ENCODE results near the gene ZFHX3.
"Not testable (repeated sequence)": the region's sequence is repeated elsewhere in the genome, so short reads cannot be mapped to it uniquely, and the experiment has no call there.

The ZFHX3 gene

DNA sequence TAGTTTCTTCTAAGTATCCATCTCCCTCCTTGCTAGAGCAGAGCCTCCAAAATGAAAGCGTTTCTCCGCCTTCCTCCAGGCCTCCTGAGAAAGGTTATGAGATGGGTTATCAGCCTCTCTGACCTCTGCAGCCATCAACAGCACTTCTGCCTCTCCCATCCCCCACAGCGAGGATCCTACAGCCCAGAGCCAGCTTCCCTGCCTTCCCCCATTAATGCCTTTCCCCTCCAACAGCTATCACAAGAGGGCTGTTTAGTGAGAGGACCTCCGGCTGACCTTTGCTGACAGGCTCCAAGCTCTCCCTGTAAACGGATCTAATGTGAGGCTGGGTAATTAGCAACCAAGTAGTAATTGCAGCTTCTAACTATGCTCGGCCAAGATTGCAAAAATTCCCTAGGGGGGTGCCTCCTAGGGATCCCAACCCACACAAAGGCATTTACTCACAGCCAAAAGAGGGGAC lies 55.8 kb downstream of the ZFHX3 start:
- FAIRE-seq, result no peak

- FAIRE-seq, result no peak
These were observed 56.3 kb downstream of the ZFHX3 start for GRCh38 chr16:72991644-72992043.

DNA sequence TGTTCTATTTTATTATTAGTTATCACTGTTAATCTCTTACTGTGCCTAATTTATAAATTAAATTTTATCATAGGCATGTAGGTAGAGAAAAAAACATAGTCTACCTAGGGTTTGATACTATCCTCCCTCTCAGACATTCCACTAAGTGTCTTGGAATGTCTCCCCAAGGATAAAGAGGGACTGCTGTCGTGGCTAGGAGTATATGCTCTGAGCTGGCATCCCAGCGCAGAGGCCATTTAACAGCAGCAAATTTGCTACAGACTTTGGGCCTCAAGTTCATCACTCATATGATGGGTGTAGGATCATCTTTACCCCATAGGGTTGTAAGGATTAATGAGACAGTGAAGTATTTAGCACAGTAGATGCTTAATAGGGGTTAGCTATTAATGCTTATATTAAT lies 56.7 kb downstream of the ZFHX3 start:
- no peak for FAIRE-seq

GRCh38 chr16:72990571-72990970 lies 57.4 kb downstream of the ZFHX3 start:
- FAIRE-seq, result no peak

DNA sequence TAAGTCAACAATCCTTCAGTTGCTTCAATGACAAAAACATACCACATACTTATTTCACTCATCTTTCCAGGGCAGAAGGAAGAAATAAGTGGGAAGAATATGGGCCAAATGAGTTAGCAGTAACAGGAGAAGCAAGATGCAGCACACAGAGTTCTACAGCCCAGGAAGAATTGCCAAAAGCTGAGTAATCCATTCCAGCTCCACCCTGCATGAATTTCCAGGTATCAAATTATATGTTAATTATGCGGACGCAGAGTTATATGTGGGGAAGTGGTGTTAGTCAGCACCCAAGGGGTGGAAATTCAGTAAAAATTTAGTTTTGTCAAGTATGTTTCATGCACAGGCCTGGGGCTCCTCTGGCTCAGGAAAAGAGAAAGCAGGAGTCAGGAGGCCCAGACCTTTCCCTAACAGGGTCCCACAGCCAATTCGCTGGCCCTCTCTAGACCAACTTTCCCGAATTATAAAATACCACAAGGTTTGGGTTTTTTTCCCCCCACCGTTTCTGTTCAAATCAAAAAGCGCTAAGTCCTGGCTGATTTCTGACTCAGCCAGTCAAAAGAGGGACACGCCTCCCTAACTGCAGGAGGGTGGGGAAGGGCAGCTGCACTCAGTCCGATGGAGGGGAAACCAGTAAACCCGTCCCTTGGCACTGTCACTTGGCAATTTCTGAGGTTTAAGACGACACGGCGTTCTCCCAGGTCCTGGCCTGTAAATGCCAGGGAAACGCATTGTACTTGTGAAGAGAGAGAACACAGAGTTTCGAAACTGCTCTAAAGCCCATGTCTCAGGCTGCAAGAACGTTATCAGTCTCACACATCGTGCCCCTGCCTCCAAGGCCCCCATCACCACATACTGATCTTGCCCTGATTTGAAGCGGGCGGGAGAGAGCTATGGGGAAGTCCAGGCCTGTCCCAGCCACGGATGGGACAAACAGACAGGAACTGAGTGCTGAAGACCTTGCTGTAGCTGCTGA lies 58.1 kb downstream of the ZFHX3 start:
- peak; percentile 97 for FAIRE-seq

GRCh38 chr16:72989203-72989578 lies 58.7 kb downstream of the ZFHX3 start:
- not testable (repeated sequence) for FAIRE-seq

- no peak for FAIRE-seq
These were observed 59.4 kb downstream of the ZFHX3 start for GRCh38 chr16:72988569-72988968.

DNA sequence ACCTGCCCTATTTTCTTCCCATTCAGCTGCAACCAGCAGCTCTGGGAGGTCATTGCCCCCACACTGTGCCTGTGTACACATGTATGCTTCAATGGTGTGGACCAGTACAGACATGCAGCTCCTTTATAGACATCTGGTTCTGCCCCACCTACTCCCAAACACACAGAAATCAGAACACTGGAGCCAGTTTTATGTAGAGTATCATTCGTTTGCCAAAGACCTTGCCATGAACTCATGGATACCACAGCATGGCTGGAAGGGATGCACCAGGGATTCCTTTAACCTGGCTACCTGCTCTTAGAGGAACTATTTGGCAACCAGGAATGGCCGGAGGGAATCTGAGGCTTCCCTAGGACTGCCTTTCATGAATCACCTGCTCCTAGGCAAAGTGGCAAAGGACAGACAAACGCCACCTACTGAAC lies 60.4 kb downstream of the ZFHX3 start:
- no peak for FAIRE-seq

DNA sequence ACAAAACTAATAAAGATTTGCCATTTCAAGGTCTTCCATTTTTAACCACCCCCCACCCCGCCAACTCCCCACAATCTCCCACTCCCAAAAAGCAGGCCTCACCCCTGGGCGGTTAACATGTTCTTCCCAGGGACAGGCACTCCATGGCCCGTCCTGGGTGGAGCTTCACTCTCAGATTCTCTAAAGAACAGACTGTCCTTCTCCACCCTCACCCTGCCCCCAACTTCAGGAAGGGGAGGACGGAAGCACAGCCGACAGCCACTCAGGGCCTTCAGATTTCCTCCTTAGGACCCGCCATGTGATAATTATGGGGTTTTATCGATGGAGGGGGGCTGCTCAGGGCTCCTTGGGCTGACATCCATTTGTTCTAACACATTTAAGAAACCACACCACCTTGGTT lies 61.9 kb downstream of the ZFHX3 start:
- no peak for FAIRE-seq

- FAIRE-seq, result no peak
These were observed 62.6 kb downstream of the ZFHX3 start for GRCh38 chr16:72985148-72985941.

GRCh38 chr16:72983728-72984350 lies 64.1 kb downstream of the ZFHX3 start:
- no peak for FAIRE-seq

- FAIRE-seq, result no peak
These were observed 64.7 kb downstream of the ZFHX3 start for GRCh38 chr16:72983241-72983640.

DNA sequence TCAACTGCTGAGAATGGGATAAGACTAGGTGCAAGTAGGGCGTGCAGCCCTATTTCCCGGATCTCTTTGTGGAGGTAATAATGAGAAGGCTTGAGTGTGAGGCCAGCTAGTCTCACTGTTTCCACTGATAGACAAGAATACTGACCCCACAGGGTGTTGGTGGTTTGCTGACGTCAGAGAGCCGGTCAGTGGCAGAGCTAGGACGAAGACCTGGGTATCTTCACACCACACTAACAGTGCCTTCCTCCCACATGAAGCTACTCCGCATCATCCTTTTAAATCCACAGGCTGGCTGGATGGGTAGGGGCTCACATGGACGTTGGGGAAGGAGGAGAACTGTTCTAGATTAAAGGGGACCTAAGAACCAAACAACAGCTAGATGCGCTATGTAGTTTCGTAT lies 68.0 kb downstream of the ZFHX3 start:
- FAIRE-seq, result no peak

DNA sequence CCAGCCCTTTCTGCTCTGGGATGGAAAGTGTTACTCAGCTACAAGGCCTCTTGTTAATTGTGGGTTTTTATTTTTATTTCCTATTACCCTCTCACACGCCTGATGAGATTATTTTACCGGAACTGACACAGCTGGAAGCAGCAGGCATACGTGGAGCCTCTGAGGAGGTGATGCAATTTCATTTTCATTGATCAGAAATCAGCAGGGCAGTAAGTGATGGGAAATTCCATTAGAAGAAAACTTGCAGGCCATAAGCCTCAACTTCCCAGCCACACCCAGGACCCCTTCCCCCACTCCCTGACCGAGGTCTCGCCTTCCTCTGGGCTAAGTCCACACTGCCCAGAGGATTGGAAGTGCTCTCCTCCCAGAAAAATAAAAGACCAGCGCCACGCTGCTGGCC lies 69.7 kb downstream of the ZFHX3 start:
- FAIRE-seq, result no peak

GRCh38 chr16:72977127-72977526 lies 70.8 kb downstream of the ZFHX3 start:
- FAIRE-seq, result no peak

DNA sequence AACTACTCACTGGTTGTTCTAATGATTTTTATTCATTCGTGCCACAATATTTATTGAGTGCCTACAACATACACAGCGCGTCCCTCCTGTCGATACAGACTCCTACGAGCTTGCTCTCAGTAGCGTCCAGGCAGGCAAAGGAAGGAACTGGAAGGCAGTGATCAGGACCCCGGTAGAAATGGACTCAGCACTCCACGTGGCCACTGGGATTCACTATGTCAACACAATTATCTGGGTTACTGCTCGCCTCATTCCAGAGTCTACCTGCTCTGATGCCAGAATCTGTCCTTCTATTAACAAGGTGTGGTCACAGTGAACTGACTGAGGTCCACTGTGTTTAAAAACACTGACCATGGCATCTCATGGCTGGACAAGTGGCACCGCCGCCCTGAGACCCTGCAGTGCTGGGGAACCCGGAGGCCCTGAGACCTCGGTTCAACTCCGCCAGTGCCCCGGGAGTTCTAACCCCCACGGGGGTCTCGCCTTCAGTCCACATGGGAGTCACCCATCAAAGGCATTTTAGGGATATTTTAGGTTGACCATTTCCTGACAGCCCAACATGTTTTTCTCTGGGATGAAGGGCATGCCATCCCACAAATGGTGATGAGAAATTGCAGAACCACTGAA lies 71.4 kb downstream of the ZFHX3 start:
- FAIRE-seq, result no peak

GRCh38 chr16:72975809-72976437 lies 72.0 kb downstream of the ZFHX3 start:
- no peak for FAIRE-seq

DNA sequence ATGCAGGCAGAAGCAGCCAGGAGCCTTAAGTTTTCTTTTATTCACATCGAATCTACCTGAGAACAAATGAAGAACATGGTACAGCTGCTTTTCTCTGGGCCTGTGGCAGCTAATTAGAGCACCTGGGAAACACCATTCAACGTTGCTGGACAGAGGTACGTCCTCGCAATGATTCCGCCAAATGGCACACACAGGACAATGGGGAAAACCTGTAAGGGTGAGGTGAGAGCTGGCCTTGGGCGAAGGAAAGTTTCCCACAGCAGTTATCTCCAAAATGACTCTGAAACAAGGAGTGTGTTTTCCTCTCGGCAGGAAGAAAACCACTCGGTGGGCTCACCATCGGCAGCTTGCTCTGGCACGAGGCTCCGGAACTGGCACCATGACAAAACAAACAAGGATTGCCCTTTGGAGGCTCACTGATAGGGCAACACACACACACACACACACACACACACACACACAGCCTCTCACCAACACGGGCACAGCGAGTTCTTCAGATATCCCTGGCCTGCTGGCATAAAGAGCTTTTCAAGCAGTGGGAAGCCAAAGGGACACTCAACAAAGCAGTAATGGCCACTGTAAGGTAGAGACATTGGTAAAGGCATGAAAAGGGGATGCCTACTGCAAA lies 73.7 kb downstream of the ZFHX3 start:
- no peak for FAIRE-seq

- FAIRE-seq, result no peak
These were observed 74.9 kb downstream of the ZFHX3 start for GRCh38 chr16:72972878-72973571.

DNA sequence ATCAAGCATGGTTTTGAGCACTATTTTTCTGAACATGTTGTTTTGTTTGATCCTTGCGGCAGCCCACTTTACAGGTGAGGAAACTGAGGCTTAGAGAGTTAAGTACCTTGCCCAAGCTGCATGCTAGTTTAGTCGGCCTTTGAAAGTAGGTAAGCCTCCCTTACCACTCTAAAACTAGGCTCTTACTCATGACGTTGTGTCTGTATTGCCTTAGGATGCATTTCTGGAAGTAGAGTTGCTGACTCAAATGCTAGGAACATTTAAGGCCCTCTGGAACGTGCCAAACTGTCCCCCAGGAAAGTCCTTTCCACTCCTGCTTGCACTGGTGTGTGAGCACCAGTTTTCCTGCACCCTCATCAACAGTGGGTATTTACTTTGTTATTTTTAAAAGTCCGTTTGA lies 76.6 kb downstream of the ZFHX3 start:
- no peak for FAIRE-seq

- no peak for FAIRE-seq
These were observed 77.3 kb downstream of the ZFHX3 start for GRCh38 chr16:72970656-72971055.

Measured in A204.1 (cell line).